Stimulated activated CD4-positive, alpha-beta T cell treated with anti-CD3 and anti-CD28 coated beads, Interleukin-4, amount 100 ng/mL, for 1 hour (primary cell): ENCODE data around the gene VSIG4.

Experiments
- DNase-seq: peaks from one replicate; pipeline ENCODE4 v3.0.0-alpha.2; 2020

VSIG4 gene

GRCh38 chrX:66023385-66024091 lies 16.3 kb downstream of the VSIG4 start:
- no peak for DNase-seq

- DNase-seq: no peak
These were observed 17.1 kb downstream of the VSIG4 start for GRCh38 chrX:66022632-66023384.

- DNase-seq: no peak
These were observed 17.9 kb downstream of the VSIG4 start for GRCh38 chrX:66021765-66022631.

- no peak for DNase-seq
These were observed 18.5 kb downstream of the VSIG4 start for GRCh38 chrX:66021401-66021764.

GRCh38 chrX:66020631-66021334 lies 19.1 kb downstream of the VSIG4 start:
- no peak for DNase-seq

- no peak for DNase-seq
These were observed 19.9 kb downstream of the VSIG4 start for GRCh38 chrX:66019974-66020373.

- DNase-seq: no peak
These were observed 20.6 kb downstream of the VSIG4 start for GRCh38 chrX:66019310-66019652.

GRCh38 chrX:66018585-66019309 lies 21.1 kb downstream of the VSIG4 start:
- no peak for DNase-seq

- DNase-seq: no peak
These were observed 22.2 kb downstream of the VSIG4 start for GRCh38 chrX:66017659-66018170.

GRCh38 chrX:66016905-66017658 lies 22.8 kb downstream of the VSIG4 start:
- no peak for DNase-seq

- DNase-seq: no peak
These were observed 23.8 kb downstream of the VSIG4 start for GRCh38 chrX:66015900-66016689.

- DNase-seq: no peak
These were observed 24.6 kb downstream of the VSIG4 start for GRCh38 chrX:66015152-66015831.

- DNase-seq: no peak
These were observed 25.3 kb downstream of the VSIG4 start for GRCh38 chrX:66014556-66014955.

- DNase-seq: no peak
These were observed 25.8 kb downstream of the VSIG4 start for GRCh38 chrX:66014084-66014483.

- no peak for DNase-seq
These were observed 26.6 kb downstream of the VSIG4 start for GRCh38 chrX:66013194-66013816.

GRCh38 chrX:66012094-66012534 lies 27.8 kb downstream of the VSIG4 start:
- DNase-seq: no peak

- DNase-seq: no peak
These were observed 30.5 kb downstream of the VSIG4 start for GRCh38 chrX:66009231-66009845.

GRCh38 chrX:66008328-66008970 lies 31.4 kb downstream of the VSIG4 start:
- no peak for DNase-seq
